IMR-90 (cell line): ENCODE measurements around the gene KAZN.

Source experiments
- CEBPB ChIP-seq: IDR thresholded peaks from 2 replicates; pipeline ENCODE4 v1.6.1; 2012; ENCODE audit warnings: low read depth, low read length, improper control_type of control experiment
- NFE2L2 ChIP-seq: fragments of 150-350 bp; IDR thresholded peaks from 2 replicates; pipeline ENCODE4 v1.6.1; 2016; ENCODE audit warnings: low read depth, mild to moderate bottlenecking, low read length
- POLR2A ChIP-seq: IDR thresholded peaks from 2 replicates; pipeline ENCODE4 v1.6.1; 2012; ENCODE audit warnings: mild to moderate bottlenecking, low read depth, low read length
- TF ChIP-seq, protein P1 (sequence below): conservative IDR thresholded peaks from 2 replicates; pipeline ENCODE4 v1.5.1; 2012; ENCODE audit warnings: mild to moderate bottlenecking, low read depth, low read length, improper control_type of control experiment

- TF ChIP-seq POLR2A (no peak), CEBPB (peak; percentile 39; the same call in 1 of the 2 replicates), NFE2L2 (no peak)
- TF ChIP-seq, protein P1, sequence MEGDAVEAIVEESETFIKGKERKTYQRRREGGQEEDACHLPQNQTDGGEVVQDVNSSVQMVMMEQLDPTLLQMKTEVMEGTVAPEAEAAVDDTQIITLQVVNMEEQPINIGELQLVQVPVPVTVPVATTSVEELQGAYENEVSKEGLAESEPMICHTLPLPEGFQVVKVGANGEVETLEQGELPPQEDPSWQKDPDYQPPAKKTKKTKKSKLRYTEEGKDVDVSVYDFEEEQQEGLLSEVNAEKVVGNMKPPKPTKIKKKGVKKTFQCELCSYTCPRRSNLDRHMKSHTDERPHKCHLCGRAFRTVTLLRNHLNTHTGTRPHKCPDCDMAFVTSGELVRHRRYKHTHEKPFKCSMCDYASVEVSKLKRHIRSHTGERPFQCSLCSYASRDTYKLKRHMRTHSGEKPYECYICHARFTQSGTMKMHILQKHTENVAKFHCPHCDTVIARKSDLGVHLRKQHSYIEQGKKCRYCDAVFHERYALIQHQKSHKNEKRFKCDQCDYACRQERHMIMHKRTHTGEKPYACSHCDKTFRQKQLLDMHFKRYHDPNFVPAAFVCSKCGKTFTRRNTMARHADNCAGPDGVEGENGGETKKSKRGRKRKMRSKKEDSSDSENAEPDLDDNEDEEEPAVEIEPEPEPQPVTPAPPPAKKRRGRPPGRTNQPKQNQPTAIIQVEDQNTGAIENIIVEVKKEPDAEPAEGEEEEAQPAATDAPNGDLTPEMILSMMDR = no peak
Observed at GRCh38 chr1:14970115-14970798, 371.8 kb downstream of the KAZN start.
